ENCODE data around the gene LAMA3. TPM values are rescaled to one million over a fixed set of nuclear protein-coding genes. Genes with fewer than 3 reads are reported as not detected.
A peak's percentile ranks its signal among the peaks of the same experiment; 100 is the strongest.

The LAMA3 gene, protein sequence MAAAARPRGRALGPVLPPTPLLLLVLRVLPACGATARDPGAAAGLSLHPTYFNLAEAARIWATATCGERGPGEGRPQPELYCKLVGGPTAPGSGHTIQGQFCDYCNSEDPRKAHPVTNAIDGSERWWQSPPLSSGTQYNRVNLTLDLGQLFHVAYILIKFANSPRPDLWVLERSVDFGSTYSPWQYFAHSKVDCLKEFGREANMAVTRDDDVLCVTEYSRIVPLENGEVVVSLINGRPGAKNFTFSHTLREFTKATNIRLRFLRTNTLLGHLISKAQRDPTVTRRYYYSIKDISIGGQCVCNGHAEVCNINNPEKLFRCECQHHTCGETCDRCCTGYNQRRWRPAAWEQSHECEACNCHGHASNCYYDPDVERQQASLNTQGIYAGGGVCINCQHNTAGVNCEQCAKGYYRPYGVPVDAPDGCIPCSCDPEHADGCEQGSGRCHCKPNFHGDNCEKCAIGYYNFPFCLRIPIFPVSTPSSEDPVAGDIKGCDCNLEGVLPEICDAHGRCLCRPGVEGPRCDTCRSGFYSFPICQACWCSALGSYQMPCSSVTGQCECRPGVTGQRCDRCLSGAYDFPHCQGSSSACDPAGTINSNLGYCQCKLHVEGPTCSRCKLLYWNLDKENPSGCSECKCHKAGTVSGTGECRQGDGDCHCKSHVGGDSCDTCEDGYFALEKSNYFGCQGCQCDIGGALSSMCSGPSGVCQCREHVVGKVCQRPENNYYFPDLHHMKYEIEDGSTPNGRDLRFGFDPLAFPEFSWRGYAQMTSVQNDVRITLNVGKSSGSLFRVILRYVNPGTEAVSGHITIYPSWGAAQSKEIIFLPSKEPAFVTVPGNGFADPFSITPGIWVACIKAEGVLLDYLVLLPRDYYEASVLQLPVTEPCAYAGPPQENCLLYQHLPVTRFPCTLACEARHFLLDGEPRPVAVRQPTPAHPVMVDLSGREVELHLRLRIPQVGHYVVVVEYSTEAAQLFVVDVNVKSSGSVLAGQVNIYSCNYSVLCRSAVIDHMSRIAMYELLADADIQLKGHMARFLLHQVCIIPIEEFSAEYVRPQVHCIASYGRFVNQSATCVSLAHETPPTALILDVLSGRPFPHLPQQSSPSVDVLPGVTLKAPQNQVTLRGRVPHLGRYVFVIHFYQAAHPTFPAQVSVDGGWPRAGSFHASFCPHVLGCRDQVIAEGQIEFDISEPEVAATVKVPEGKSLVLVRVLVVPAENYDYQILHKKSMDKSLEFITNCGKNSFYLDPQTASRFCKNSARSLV (N-terminal part only)
- 10 to 100 TPM; 46.5 to 75.4 (median 57.4) TPM for total RNA-seq

DNA sequence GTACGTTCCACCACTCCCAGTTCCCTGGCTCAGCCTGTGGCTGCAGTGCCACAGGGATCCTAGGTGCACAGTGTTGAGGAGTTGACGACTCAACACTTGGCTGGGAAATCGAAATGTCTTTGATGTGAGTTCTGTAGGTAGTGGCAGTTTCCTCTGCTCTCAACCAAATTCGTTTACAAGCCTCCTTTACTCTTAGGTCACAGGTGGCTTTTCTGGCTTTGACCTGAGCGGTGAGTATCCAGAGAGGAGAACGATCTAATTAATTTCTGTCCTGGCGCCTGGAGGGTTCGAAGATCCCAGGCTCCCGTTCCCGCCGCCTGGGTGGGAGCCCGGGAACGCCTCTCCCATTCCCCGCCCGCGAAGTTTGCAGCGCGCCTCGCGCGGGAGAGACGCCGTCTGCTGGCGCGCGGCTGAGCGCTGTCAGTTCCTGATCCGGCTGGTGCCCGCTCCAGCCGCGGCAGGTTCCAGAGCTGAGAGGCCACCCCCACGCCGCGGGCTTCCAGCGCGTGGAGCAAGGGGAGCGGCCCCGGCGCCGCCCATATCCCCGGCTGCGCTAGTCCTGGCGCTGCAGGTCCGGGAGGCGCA, at the start of gene LAMA3:
Gene LAMA3, plus strand, starts transcription at position 423 of the 585 bp plus-strand sequence. CDS start 231 bp downstream, outside the sequence.
- Histone ChIP-seq H3K4me1 (no peaks in the 10 kb centered on the region), H3K9me3 (no peaks in the 10 kb centered on the region), H3K4me3 (peak within 1 kb of the TSS; percentile 57 to 58), H3K27me3 (no peaks in the 10 kb centered on the region), H3K27ac (peak within 1 kb of the TSS; percentile 81 to 86), H3K36me3 (no peaks in the 10 kb centered on the region)
- peak; percentile 39 to 75 for TF ChIP-seq POLR2A (IDR thresholded peaks at IDR 0.05)
- TF ChIP-seq, protein P1, sequence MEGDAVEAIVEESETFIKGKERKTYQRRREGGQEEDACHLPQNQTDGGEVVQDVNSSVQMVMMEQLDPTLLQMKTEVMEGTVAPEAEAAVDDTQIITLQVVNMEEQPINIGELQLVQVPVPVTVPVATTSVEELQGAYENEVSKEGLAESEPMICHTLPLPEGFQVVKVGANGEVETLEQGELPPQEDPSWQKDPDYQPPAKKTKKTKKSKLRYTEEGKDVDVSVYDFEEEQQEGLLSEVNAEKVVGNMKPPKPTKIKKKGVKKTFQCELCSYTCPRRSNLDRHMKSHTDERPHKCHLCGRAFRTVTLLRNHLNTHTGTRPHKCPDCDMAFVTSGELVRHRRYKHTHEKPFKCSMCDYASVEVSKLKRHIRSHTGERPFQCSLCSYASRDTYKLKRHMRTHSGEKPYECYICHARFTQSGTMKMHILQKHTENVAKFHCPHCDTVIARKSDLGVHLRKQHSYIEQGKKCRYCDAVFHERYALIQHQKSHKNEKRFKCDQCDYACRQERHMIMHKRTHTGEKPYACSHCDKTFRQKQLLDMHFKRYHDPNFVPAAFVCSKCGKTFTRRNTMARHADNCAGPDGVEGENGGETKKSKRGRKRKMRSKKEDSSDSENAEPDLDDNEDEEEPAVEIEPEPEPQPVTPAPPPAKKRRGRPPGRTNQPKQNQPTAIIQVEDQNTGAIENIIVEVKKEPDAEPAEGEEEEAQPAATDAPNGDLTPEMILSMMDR (IDR thresholded peaks at IDR 0.05), result peak; percentile 26 to 34 (median 32)
- peak; percentile 68 to 74 for DNase-seq
- intact Hi-C loops (cut with DNase I; ENCODE audit: low total_unique reads), result no loop called here

DNA sequence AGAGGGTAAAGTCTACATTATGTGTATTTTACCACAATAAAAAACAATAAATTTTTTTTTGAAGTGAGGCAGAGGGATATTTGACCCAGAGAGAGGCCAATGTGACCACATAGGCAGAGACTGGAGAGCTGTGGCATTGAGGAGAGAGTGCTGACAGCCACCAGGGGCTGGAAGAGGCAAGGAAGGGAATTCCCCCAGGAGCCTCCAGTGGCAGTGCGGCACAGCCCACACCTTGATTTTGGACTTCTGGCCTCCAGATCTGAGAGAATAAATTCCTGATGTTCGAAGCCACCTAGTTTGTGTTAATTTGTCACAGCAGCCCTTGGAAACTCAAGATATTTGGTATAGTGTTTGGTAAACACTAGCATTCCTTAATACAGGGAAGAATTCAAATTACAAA, 49.2 kb upstream of the LAMA3 start:
- intact Hi-C loops (cut with DNase I; ENCODE audit: low total_unique reads), result no loop called here
- no peaks in the 10 kb centered on the region for H3K36me3 ChIP-seq
- no peak for DNase-seq
- no peaks in the 10 kb centered on the region for H3K9me3 ChIP-seq
- no peaks in the 10 kb centered on the region for H3K4me1 ChIP-seq
- H3K27me3 ChIP-seq, result no peaks in the 10 kb centered on the region
- no peak overlapping the region for H3K27ac ChIP-seq
- TF ChIP-seq, protein P1 (IDR thresholded peaks at IDR 0.05), result peak in 3 of 4 experiments; percentile 15 to 36 (median 19)
- TF ChIP-seq POLR2A (IDR thresholded peaks at IDR 0.05), result no peak
- H3K4me3 ChIP-seq, result no peak overlapping the region

DNA sequence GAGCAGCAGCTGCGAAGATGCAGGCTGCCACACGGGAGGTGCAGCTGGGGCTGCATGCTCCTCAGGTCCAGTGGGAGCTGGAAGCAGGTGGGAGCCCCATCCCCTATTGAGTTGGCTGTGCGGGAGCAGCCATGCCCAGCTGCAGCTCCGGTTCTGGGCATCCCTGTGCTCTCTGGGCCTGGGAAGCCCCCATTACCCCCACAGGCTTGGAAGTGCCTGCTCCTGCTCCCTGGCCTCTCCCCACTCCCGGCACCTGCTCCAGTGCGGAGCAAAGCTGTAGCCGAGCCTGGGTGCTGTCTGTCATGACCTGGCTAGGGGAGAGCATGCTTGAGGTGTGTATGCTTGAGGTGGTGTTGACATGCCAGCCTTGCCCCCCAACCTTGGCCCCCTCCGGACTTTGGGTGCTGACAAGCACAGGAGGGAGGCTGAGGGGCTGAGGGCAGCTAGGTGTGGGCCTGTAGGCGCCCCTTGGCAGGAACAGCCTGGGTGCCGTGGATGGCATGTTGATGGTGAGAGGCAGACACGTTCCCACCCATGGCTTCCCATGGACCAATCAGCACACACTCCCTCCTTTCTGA, 48.0 kb upstream of the LAMA3 start:
- TF ChIP-seq, protein P1 (IDR thresholded peaks at IDR 0.05), result no peak
- TF ChIP-seq POLR2A (IDR thresholded peaks at IDR 0.05), result no peak
- intact Hi-C loops (cut with DNase I; ENCODE audit: low total_unique reads), result no loop called here
- H3K36me3 ChIP-seq, result no peaks in the 10 kb centered on the region
- no peak overlapping the region for H3K4me3 ChIP-seq
- no peaks in the 10 kb centered on the region for H3K9me3 ChIP-seq
- H3K4me1 ChIP-seq, result no peaks in the 10 kb centered on the region
- no peaks in the 10 kb centered on the region for H3K27me3 ChIP-seq
- DNase-seq, result no peak
- H3K27ac ChIP-seq, result no peak overlapping the region

- TF ChIP-seq, protein P1 (IDR thresholded peaks at IDR 0.05), result no peak
- no peak for TF ChIP-seq POLR2A (IDR thresholded peaks at IDR 0.05)
- no peaks in the 10 kb centered on the region for H3K9me3 ChIP-seq
- intact Hi-C loops (cut with DNase I; ENCODE audit: low total_unique reads), result no loop called here
- no peak overlapping the region for H3K27ac ChIP-seq
- no peak for DNase-seq
- no peaks in the 10 kb centered on the region for H3K36me3 ChIP-seq
- H3K4me3 ChIP-seq, result no peak overlapping the region
- H3K27me3 ChIP-seq, result no peaks in the 10 kb centered on the region
- no peaks in the 10 kb centered on the region for H3K4me1 ChIP-seq
Observed at GRCh38 chr18:23641937-23642666, 47.2 kb upstream of the LAMA3 start.
